D721Med (cell line): ENCODE results near the gene TBC1D20.
"Not testable (repeated sequence)": the region's sequence is repeated elsewhere in the genome, so short reads cannot be mapped to it uniquely, and the experiment has no call there.

Source experiments
- DNase-seq: peaks from one replicate; pipeline ENCODE4 v3.0.0; 2011; ENCODE audit warnings: low spot score; ENCODE audit not compliant: insufficient read length
- FAIRE-seq: peaks from 2 replicates; lab custom pipeline; 2011; peaks lifted over from hg19 to GRCh38; lab: Jason Lieb, UNC
- CTCF ChIP-seq: IDR thresholded peaks from 2 replicates; pipeline ENCODE4 v1.5.1; 2012; ENCODE audit warnings: mild to moderate bottlenecking, control low read depth; ENCODE audit not compliant: insufficient read depth; ENCODE audit errors: missing control alignments

The TBC1D20 gene

GRCh38 chr20:462199-462991 lies at the start of gene TBC1D20:
TSS of gene TBC1D20 (minus strand) at chr20:462533. CDS start at chr20:462405, 128 bp downstream.
- DNase-seq = peak; percentile 48
- TF ChIP-seq CTCF = peak; percentile 17
- no peak for FAIRE-seq

- FAIRE-seq, DNase-seq: not testable (repeated sequence)
These were observed 48.2 kb upstream of the TBC1D20 start for GRCh38 chr20:510328-511057.

- FAIRE-seq, DNase-seq: not testable (repeated sequence)
These were observed 46.0 kb upstream of the TBC1D20 start for GRCh38 chr20:508364-508787.

- TF ChIP-seq CTCF = no peak
- FAIRE-seq = no peak
- DNase-seq = no peak
These were observed 45.5 kb upstream of the TBC1D20 start for GRCh38 chr20:507761-508332.

- no peak for TF ChIP-seq CTCF
- FAIRE-seq (no peak), DNase-seq (no peak)
These were observed 44.8 kb upstream of the TBC1D20 start for GRCh38 chr20:507006-507758.

- DNase-seq (no peak), FAIRE-seq (no peak)
- no peak for TF ChIP-seq CTCF
These were observed 42.3 kb upstream of the TBC1D20 start for GRCh38 chr20:504632-505075.

GRCh38 chr20:503048-503737 lies 40.9 kb upstream of the TBC1D20 start:
- no peak for DNase-seq
- no peak for FAIRE-seq

More at GRCh38 chr20:503048-503737, 40.9 kb upstream of the TBC1D20 start:
- TF ChIP-seq CTCF = no peak
